KOPT-K1 (cell line): ENCODE results near the gene THOC2.
"Not testable (repeated sequence)": the region's sequence is repeated elsewhere in the genome, so short reads cannot be mapped to it uniquely, and the experiment has no call there.

Experiments used
- H3K27ac ChIP-seq: fragments of 200-600 bp; sonication (generic); 2 replicates; pipeline ENCODE4 v1.5.1; 2016; ENCODE audit warnings: antibody characterized with exemption, mild to moderate bottlenecking, low read depth, low read length; ENCODE audit not compliant: poor library complexity, severe bottlenecking
- H3K36me3 ChIP-seq: fragments of 200-600 bp; sonication (generic); 2 replicates; pipeline ENCODE4 v1.5.1; 2017; ENCODE audit warnings: antibody characterized with exemption, mild to moderate bottlenecking, low read length, moderate library complexity; ENCODE audit not compliant: insufficient read depth
- H3K9me3 ChIP-seq: fragments of 200-600 bp; sonication (generic); 2 replicates; pipeline ENCODE4 v1.5.1; 2017; ENCODE audit warnings: antibody characterized with exemption, low read length, mild to moderate bottlenecking; ENCODE audit not compliant: insufficient read depth, poor library complexity, severe bottlenecking

The THOC2 gene

GRCh38 chrX:123713434-123713833 lies 19.4 kb downstream of the THOC2 start:
- peaks cover 19% of the 10 kb centered on the region for H3K36me3 ChIP-seq

GRCh38 chrX:123711201-123711600 lies 21.7 kb downstream of the THOC2 start:
- H3K36me3 ChIP-seq, result peaks cover 26% of the 10 kb centered on the region
- H3K27ac ChIP-seq, H3K9me3 ChIP-seq: not testable (repeated sequence)

More at GRCh38 chrX:123713434-123713833, 19.4 kb downstream of the THOC2 start:
- H3K9me3 ChIP-seq, result no peaks in the 10 kb centered on the region
- H3K27ac ChIP-seq, result no peak overlapping the region

- no peaks in the 10 kb centered on the region for H3K9me3 ChIP-seq
- peaks cover 22% of the 10 kb centered on the region for H3K36me3 ChIP-seq
- no peak overlapping the region for H3K27ac ChIP-seq
These were observed 28.1 kb downstream of the THOC2 start for GRCh38 chrX:123704781-123705180.

- H3K36me3 ChIP-seq, result peaks cover 28% of the 10 kb centered on the region
- no peaks in the 10 kb centered on the region for H3K9me3 ChIP-seq
- H3K27ac ChIP-seq, result no peak overlapping the region
These were observed 33.8 kb downstream of the THOC2 start for GRCh38 chrX:123698979-123699520.

- Histone ChIP-seq H3K9me3 (no peaks in the 10 kb centered on the region), H3K36me3 (peaks cover 55% of the 10 kb centered on the region)
These were observed 36.5 kb downstream of the THOC2 start for GRCh38 chrX:123696334-123696733.

GRCh38 chrX:123695242-123695641 lies 37.6 kb downstream of the THOC2 start:
- Histone ChIP-seq H3K36me3 (peaks cover 62% of the 10 kb centered on the region), H3K27ac (no peak overlapping the region), H3K9me3 (no peaks in the 10 kb centered on the region)

More at GRCh38 chrX:123696334-123696733, 36.5 kb downstream of the THOC2 start:
- no peak overlapping the region for H3K27ac ChIP-seq

GRCh38 chrX:123691776-123692175 lies 41.1 kb downstream of the THOC2 start:
- Histone ChIP-seq H3K36me3 (peaks cover 73% of the 10 kb centered on the region), H3K9me3 (no peaks in the 10 kb centered on the region), H3K27ac (no peak overlapping the region)

- Histone ChIP-seq H3K36me3 (peaks cover 78% of the 10 kb centered on the region), H3K9me3 (no peaks in the 10 kb centered on the region), H3K27ac (no peak overlapping the region)
These were observed 44.3 kb downstream of the THOC2 start for GRCh38 chrX:123688524-123688923.

- no peaks in the 10 kb centered on the region for H3K9me3 ChIP-seq
- peaks cover 79% of the 10 kb centered on the region for H3K36me3 ChIP-seq
These were observed 47.6 kb downstream of the THOC2 start for GRCh38 chrX:123685232-123685631.

GRCh38 chrX:123682186-123682585 lies 50.7 kb downstream of the THOC2 start:
- Histone ChIP-seq H3K27ac (no peak overlapping the region), H3K9me3 (no peaks in the 10 kb centered on the region), H3K36me3 (peaks cover 87% of the 10 kb centered on the region)

More at GRCh38 chrX:123685232-123685631, 47.6 kb downstream of the THOC2 start:
- no peak overlapping the region for H3K27ac ChIP-seq

GRCh38 chrX:123679733-123680460 lies 53.0 kb downstream of the THOC2 start:
- H3K27ac ChIP-seq, H3K9me3 ChIP-seq: not testable (repeated sequence)
- peaks cover 87% of the 10 kb centered on the region for H3K36me3 ChIP-seq

GRCh38 chrX:123675154-123675553 lies 57.7 kb downstream of the THOC2 start:
- H3K27ac ChIP-seq, result no peak overlapping the region
- peaks cover 87% of the 10 kb centered on the region for H3K36me3 ChIP-seq
- H3K9me3 ChIP-seq, result no peaks in the 10 kb centered on the region

GRCh38 chrX:123673813-123674212 lies 59.0 kb downstream of the THOC2 start:
- Histone ChIP-seq H3K27ac (no peak overlapping the region), H3K36me3 (peaks cover 90% of the 10 kb centered on the region), H3K9me3 (no peaks in the 10 kb centered on the region)

- Histone ChIP-seq H3K27ac (no peak overlapping the region), H3K36me3 (peaks cover 88% of the 10 kb centered on the region), H3K9me3 (peaks cover 7% of the 10 kb centered on the region)
These were observed 67.7 kb downstream of the THOC2 start for GRCh38 chrX:123665197-123665596.

GRCh38 chrX:123664467-123665167 lies 68.2 kb downstream of the THOC2 start:
- not testable (repeated sequence) for H3K27ac ChIP-seq, H3K9me3 ChIP-seq
- peaks cover 87% of the 10 kb centered on the region for H3K36me3 ChIP-seq
